Endothelial cell of umbilical vein (primary cell): ENCODE measurements around the gene PKNOX1. TPM values are rescaled to one million over a fixed set of nuclear protein-coding genes. Genes with fewer than 3 reads are reported as not detected.

Source experiments
- BruUV-seq: library from RNA; stranded (reverse); fragments of 400-500 nt; replicated peaks from 2 replicates; lab custom pipeline; 2021; lab: Mats Ljungman, UMichigan
- CTCF ChIA-PET: fragments of 300-600, 350-600 bp; sonication (Branson Sonifier 250); formaldehyde crosslinking; loops from one replicate; lab custom pipeline; 2021; ENCODE audit warnings: antibody characterized with exemption, inconsistent platforms; lab: Charles Lee
- POLR2A ChIA-PET: fragments of 300-600, 350-600 bp; sonication (Branson Sonifier 250); formaldehyde crosslinking; loops from one replicate; lab custom pipeline; 2021; ENCODE audit warnings: antibody characterized with exemption, inconsistent platforms; lab: Charles Lee
- DNase-seq: peaks from one replicate; pipeline ENCODE4 v3.0.0-alpha.2; 2011; ENCODE audit warnings: low read depth, low spot score
- FAIRE-seq: peaks from 2 replicates; lab custom pipeline; 2011; peaks lifted over from hg19 to GRCh38; lab: Jason Lieb, UNC
- H2AFZ ChIP-seq: 2 replicates; pipeline ENCODE4 v1.6.0; 2012; ENCODE audit warnings: low read depth, low read length, control low read depth, inconsistent platforms
- H3K27ac ChIP-seq: 2 replicates; pipeline ENCODE4 v1.5.1; 2011; ENCODE audit warnings: low read depth, mild to moderate bottlenecking, control low read depth, low read length, moderate library complexity; ENCODE audit not compliant: insufficient read depth
- H3K27me3 ChIP-seq, 2 experiments: 2 replicates each; pipeline versions ENCODE4 v1.6.0 to v1.6.1; 2011; ENCODE audit warnings: low read length in 2 of 2, mixed read lengths in 1 of 2; ENCODE audit not compliant: control insufficient read depth in 2 of 2, insufficient read depth in 2 of 2
- H3K36me3 ChIP-seq, 2 experiments: 2 replicates in 1 of 2; 3 replicates in 1 of 2; pipeline ENCODE4 v1.5.1; 2011; ENCODE audit warnings: low read length in 2 of 2, mild to moderate bottlenecking in 1 of 2, moderate library complexity in 1 of 2; ENCODE audit not compliant: control insufficient read depth in 2 of 2, insufficient read depth in 2 of 2; ENCODE audit errors: extremely low read depth in 1 of 2
- H3K4me1 ChIP-seq: 3 replicates; pipeline ENCODE4 v1.5.1; 2011; ENCODE audit warnings: mild to moderate bottlenecking, low read length; ENCODE audit not compliant: control insufficient read depth, insufficient read depth; ENCODE audit errors: extremely low read depth
- H3K4me2 ChIP-seq: 2 replicates; pipeline ENCODE4 v1.6.1; 2011; ENCODE audit warnings: low read length, control low read depth, mixed read lengths; ENCODE audit not compliant: insufficient read depth
- H3K4me3 ChIP-seq, 3 experiments: fragments of 200-600 bp in 1 of 3; sonication (generic), shearing (Covaris generic) in 1 of 3; replicated peaks in 1 of 3; 2 replicates each; pipeline ENCODE4 v1.5.1; 2011 to 2016; ENCODE audit warnings: control low read depth in 3 of 3, low read length in 3 of 3, mild to moderate bottlenecking in 2 of 3, inconsistent platforms in 1 of 3, low read depth in 1 of 3, moderate library complexity in 1 of 3; ENCODE audit not compliant: insufficient read depth in 1 of 3
- H3K79me2 ChIP-seq: 2 replicates; pipeline ENCODE4 v1.6.0; 2012; ENCODE audit warnings: low read length, inconsistent platforms; ENCODE audit not compliant: control insufficient read depth, insufficient read depth
- H3K9ac ChIP-seq: replicated peaks from 2 replicates; pipeline ENCODE3; 2011; ENCODE audit warnings: low read length, control low read depth; ENCODE audit not compliant: insufficient read depth; ENCODE audit errors: extremely low read depth
- H3K9me1 ChIP-seq: replicated peaks from 3 replicates; pipeline ENCODE4 v1.6.0; 2011; ENCODE audit warnings: mild to moderate bottlenecking, low read length; ENCODE audit not compliant: control insufficient read depth, insufficient read depth; ENCODE audit errors: extremely low read depth
- H3K9me3 ChIP-seq: replicated peaks from 2 replicates; pipeline ENCODE4 v1.5.1; 2012; ENCODE audit warnings: low read length, inconsistent platforms; ENCODE audit not compliant: control insufficient read depth, insufficient read depth
- H4K20me1 ChIP-seq: replicated peaks from 2 replicates; pipeline ENCODE3; 2011; ENCODE audit warnings: mild to moderate bottlenecking, low read length; ENCODE audit not compliant: control insufficient read depth, insufficient read depth; ENCODE audit errors: extremely low read depth
- EZH2 ChIP-seq: IDR thresholded peaks from 2 replicates; pipeline ENCODE4 v1.6.1; 2012; ENCODE audit warnings: borderline replicate concordance, low read depth, mild to moderate bottlenecking, moderate library complexity, low read length, inconsistent platforms; ENCODE audit not compliant: severe bottlenecking
- FOS ChIP-seq: IDR thresholded peaks from 2 replicates; pipeline ENCODE4 v1.6.1; 2011; ENCODE audit warnings: mild to moderate bottlenecking, low read length, moderate library complexity, borderline replicate concordance; ENCODE audit not compliant: insufficient read depth
- GATA2 ChIP-seq: IDR thresholded peaks from 2 replicates; pipeline ENCODE4 v1.7.0; 2011; ENCODE audit warnings: low read depth, mild to moderate bottlenecking, moderate library complexity, mixed read lengths, low read length; ENCODE audit not compliant: insufficient read length, insufficient read depth
- JUN ChIP-seq: IDR thresholded peaks from 2 replicates; pipeline ENCODE4 v1.6.1; 2011; ENCODE audit warnings: borderline replicate concordance, low read depth; ENCODE audit not compliant: insufficient read length, insufficient read depth
- MYC ChIP-seq: IDR thresholded peaks from one replicate; pipeline ENCODE4 v1.6.1; 2011; ENCODE audit warnings: mild to moderate bottlenecking, low read depth, low read length
- POLR2A ChIP-seq: IDR thresholded peaks from 2 replicates; pipeline ENCODE4 v1.6.1; 2012; ENCODE audit warnings: low read depth, mild to moderate bottlenecking, control low read depth, low read length
- POLR2AphosphoS5 ChIP-seq: IDR thresholded peaks from 2 replicates; pipeline ENCODE4 v1.6.1; 2012; ENCODE audit warnings: low read depth, mild to moderate bottlenecking, control low read depth, low read length, moderate library complexity; ENCODE audit not compliant: insufficient read depth
- dilution Hi-C: fragments of 300-500 bp; cut with MboI; formaldehyde crosslinking; loops from one replicate; pipeline ENCODE4 v1.15.0; 2019; ENCODE audit warnings: low sequenced_read_pairs; ENCODE audit not compliant: extremely low pct_ligation_motif_present
- intact Hi-C: fragments of 100-400 bp; cut with micrococcal nuclease; formaldehyde crosslinking; loops from one replicate; pipeline ENCODE4 v1.10.0; 2022
- polyA plus RNA-seq, 4 experiments: library from polyadenylated mRNA; depleted of rRNA in 3 of 4; stranded (reverse) in 3 of 4; unstranded in 1 of 4; fragments of >200 nt; gene quantifications; 2 replicates each; pipeline versions ENCODE4 v1.2.1 to v1.2.3, GENCODE V29; 2011 to 2012; ENCODE audit warnings: missing spikeins in 1 of 4
- total RNA-seq: library from RNA; stranded (reverse); gene quantifications from 2 replicates; pipeline ENCODE4 v1.2.3, GENCODE V29; 2021
- TF ChIP-seq, protein P1 (sequence below): IDR thresholded peaks from 2 replicates; pipeline ENCODE4 v1.6.1; 2011; ENCODE audit not compliant: insufficient read depth, insufficient read length
- TF ChIP-seq, protein P2 (sequence below), 2 donors: IDR thresholded peaks; 1 replicate in 1 of 2; 2 replicates in 1 of 2; pipeline ENCODE4 v1.5.1; 2011; ENCODE audit warnings: low read length in 2 of 2, mild to moderate bottlenecking in 2 of 2, moderate library complexity in 2 of 2, control low read depth in 1 of 2, inconsistent platforms in 1 of 2, low read depth in 1 of 2; ENCODE audit not compliant: insufficient read depth in 1 of 2; ENCODE audit errors: extremely low read depth in 1 of 2

PKNOX1 gene
- total and polyA plus RNA-seq, 2 donors (not counting 3 experiments of a cell fraction or from before 2014, with no cell fraction given), result 16.6 to 23.6 TPM

DNA sequence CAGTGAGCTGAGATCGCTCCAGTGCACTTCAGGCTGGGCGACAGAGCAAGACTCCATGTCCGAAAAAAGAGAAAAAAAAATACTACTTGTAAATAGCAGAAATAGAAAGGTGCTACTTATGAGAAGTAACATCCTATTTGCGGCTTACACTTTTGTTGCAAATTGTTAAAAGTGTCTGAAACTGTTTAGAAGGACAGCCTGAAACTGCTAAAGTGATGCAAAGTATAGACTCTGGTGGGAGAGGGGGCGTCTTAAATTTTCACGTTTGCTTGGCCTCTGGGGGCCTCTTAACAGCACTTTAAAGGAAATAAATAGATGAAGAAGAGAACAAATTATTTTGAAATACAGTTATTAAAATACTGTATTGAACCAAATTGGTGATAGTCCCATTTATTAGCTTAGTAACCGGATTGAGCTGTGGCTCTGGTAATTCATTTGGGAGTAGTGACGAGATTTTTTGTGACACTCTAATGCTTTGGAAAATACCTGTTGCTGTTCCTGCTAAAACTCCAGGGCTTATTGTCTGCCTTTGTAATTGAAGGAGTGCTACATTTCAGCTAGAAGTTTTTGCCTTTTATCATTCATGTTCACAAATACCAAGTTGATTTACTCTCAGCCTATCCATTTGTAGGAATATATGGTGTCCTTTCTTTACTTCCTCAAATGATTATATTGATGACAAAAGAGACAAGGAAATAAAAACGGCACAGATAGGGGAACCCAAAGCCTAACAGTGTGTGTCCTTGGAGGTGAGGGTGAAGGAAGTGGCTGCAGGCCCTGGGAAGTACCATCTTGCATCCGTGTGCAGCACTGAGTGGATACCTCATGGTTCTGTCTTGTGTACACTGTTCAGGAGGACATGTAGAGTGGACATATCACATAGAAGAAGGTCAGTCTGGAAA lies 6.2 kb downstream of the PKNOX1 start:
- DNase-seq (no peak), FAIRE-seq (no peak)
- Histone ChIP-seq H3K27ac (no peak overlapping the region), H3K4me3 (no peak overlapping the region), H3K4me1 (peaks cover 14% of the 10 kb centered on the region), H2AFZ (no peak overlapping the region), H3K9me1 (no peaks in the 10 kb centered on the region), H3K9ac (no peak overlapping the region), H3K4me2 (no peak overlapping the region), H3K79me2 (peaks cover 63% of the 10 kb centered on the region), H3K36me3 (no peaks in the 10 kb centered on the region), H4K20me1 (no peaks in the 10 kb centered on the region), H3K9me3 (no peaks in the 10 kb centered on the region), H3K27me3 (no peaks in the 10 kb centered on the region)
- BruUV-seq, result no TSS peak
- ChIA-PET POLR2A (no interaction called here), CTCF (no interaction called here)
- intact Hi-C loops (no loop called here), dilution Hi-C loops (no loop called here)
- TF ChIP-seq POLR2AphosphoS5 (no peak), EZH2 (no peak), POLR2A (no peak), MYC (no peak), GATA2 (no peak), JUN (no peak), FOS (no peak)
- TF ChIP-seq, protein P1, sequence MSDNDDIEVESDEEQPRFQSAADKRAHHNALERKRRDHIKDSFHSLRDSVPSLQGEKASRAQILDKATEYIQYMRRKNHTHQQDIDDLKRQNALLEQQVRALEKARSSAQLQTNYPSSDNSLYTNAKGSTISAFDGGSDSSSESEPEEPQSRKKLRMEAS, result no peak
- TF ChIP-seq, protein P2, sequence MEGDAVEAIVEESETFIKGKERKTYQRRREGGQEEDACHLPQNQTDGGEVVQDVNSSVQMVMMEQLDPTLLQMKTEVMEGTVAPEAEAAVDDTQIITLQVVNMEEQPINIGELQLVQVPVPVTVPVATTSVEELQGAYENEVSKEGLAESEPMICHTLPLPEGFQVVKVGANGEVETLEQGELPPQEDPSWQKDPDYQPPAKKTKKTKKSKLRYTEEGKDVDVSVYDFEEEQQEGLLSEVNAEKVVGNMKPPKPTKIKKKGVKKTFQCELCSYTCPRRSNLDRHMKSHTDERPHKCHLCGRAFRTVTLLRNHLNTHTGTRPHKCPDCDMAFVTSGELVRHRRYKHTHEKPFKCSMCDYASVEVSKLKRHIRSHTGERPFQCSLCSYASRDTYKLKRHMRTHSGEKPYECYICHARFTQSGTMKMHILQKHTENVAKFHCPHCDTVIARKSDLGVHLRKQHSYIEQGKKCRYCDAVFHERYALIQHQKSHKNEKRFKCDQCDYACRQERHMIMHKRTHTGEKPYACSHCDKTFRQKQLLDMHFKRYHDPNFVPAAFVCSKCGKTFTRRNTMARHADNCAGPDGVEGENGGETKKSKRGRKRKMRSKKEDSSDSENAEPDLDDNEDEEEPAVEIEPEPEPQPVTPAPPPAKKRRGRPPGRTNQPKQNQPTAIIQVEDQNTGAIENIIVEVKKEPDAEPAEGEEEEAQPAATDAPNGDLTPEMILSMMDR (IDR thresholded peaks at IDR 0.05; ENCODE audit: extremely low read depth in 1 of 2, insufficient read depth in 1 of 2, low read depth in 1 of 2, low read length in 2 of 2), result no peak
